K562 (cell line): ENCODE measurements around the gene RASGRP1. TPM values are rescaled to one million over a fixed set of nuclear protein-coding genes. Genes with fewer than 3 reads are reported as not detected.

Experiments
- ATAC-seq: fragments of 200-7000 bp; cut with Tn5 transposase; 3 replicates; pipeline ENCODE4 v1.9.1; 2020; ENCODE audit warnings: moderate library complexity
- BruUV-seq: library from RNA; stranded (reverse); fragments of 400-500 nt; replicated peaks from 2 replicates; lab custom pipeline; 2021; lab: Mats Ljungman, UMichigan
- CTCF ChIA-PET: fragments of 300-600 bp; formaldehyde crosslinking; extraction: SDS; loops from one replicate; lab custom pipeline; 2021; ENCODE audit warnings: low intra/inter-chr PET ratio; lab: Yijun Ruan, JAX
- POLR2A ChIA-PET: fragments of 300-600, 350-650 bp; sonication (Branson Sonifier 250); formaldehyde crosslinking; extraction: SDS; loops from one replicate; lab custom pipeline; 2021; ENCODE audit warnings: antibody characterized with exemption, inconsistent platforms; lab: Yijun Ruan, JAX
- DNase-seq, 4 experiments: peaks; one replicate each; pipeline versions ENCODE4 v3.0.0 to v3.0.0-alpha.2; 2011 to 2018; ENCODE audit warnings: low spot score in 3 of 4, mixed read lengths in 3 of 4; ENCODE audit errors: extremely low read depth in 1 of 4
- FAIRE-seq: peaks from 2 replicates; lab custom pipeline; 2011; peaks lifted over from hg19 to GRCh38; lab: Jason Lieb, UNC
- H2AFZ ChIP-seq: 2 replicates; pipeline ENCODE4 v1.6.0; 2011; ENCODE audit warnings: low read depth, low read length, control low read depth, inconsistent platforms
- H3K27ac ChIP-seq: fragments of 200-600 bp; 3 replicates; pipeline ENCODE4 v1.8.0; 2011; ENCODE audit warnings: low read depth, mild to moderate bottlenecking, control low read depth, inconsistent platforms, low read length, moderate library complexity, mixed read lengths; ENCODE audit errors: extremely low read depth
- H3K27me3 ChIP-seq, 2 experiments: fragments of 300-600 bp in 1 of 2; 2 replicates in 1 of 2; 3 replicates in 1 of 2; pipeline versions ENCODE4 v1.6.0 to v1.8.0; 2011; ENCODE audit warnings: inconsistent platforms in 2 of 2, low read length in 2 of 2, mild to moderate bottlenecking in 1 of 2, mixed read lengths in 1 of 2, moderate library complexity in 1 of 2; ENCODE audit not compliant: control insufficient read depth in 2 of 2, insufficient read depth in 2 of 2
- H3K36me3 ChIP-seq: fragments of 300-600 bp; 3 replicates; pipeline ENCODE4 v1.8.0; 2011; ENCODE audit warnings: mild to moderate bottlenecking, low read length, inconsistent platforms; ENCODE audit not compliant: control insufficient read depth, insufficient read depth
- H3K4me1 ChIP-seq, 2 experiments: fragments of 200-600 bp in 1 of 2; replicated peaks in 1 of 2; 2 replicates in 1 of 2; 3 replicates in 1 of 2; pipeline versions ENCODE4 v1.5.1 to v1.8.0; 2011; ENCODE audit warnings: inconsistent platforms in 2 of 2, low read length in 2 of 2, mild to moderate bottlenecking in 1 of 2, mixed read lengths in 1 of 2, moderate library complexity in 1 of 2; ENCODE audit not compliant: control insufficient read depth in 2 of 2, insufficient read depth in 2 of 2
- H3K4me2 ChIP-seq: 2 replicates; pipeline ENCODE4 v1.6.1; 2011; ENCODE audit warnings: low read length, control low read depth, inconsistent platforms, mixed read lengths; ENCODE audit not compliant: insufficient read depth
- H3K4me3 ChIP-seq: fragments of 200-600 bp; sonication (generic), shearing (Covaris generic); 2 replicates; pipeline ENCODE4 v1.5.1; 2016; ENCODE audit warnings: control low read depth, inconsistent platforms
- H3K79me2 ChIP-seq: fragments of 200-600 bp; 3 replicates; pipeline ENCODE4 v1.8.0; 2011; ENCODE audit warnings: low read length, inconsistent platforms; ENCODE audit not compliant: control insufficient read depth, insufficient read depth
- H3K9ac ChIP-seq, 2 experiments: 2 replicates each; pipeline versions ENCODE4 v1.6.0 to v1.6.1; 2011; ENCODE audit warnings: low read depth in 2 of 2, low read length in 2 of 2, control low read depth in 1 of 2, inconsistent platforms in 1 of 2, mild to moderate bottlenecking in 1 of 2, mixed read lengths in 1 of 2; ENCODE audit not compliant: insufficient read depth in 1 of 2
- H3K9me1 ChIP-seq: one replicate; pipeline ENCODE4 v1.6.0; 2011; ENCODE audit warnings: inconsistent platforms, mild to moderate bottlenecking, low read length, moderate library complexity; ENCODE audit not compliant: control insufficient read depth, insufficient read depth
- H3K9me3 ChIP-seq: replicated peaks from 2 replicates; pipeline ENCODE4 v1.5.1; 2011; ENCODE audit warnings: low read depth, low read length, inconsistent platforms; ENCODE audit not compliant: control insufficient read depth, insufficient read depth
- H4K20me1 ChIP-seq: replicated peaks from 2 replicates; pipeline ENCODE4 v1.6.1; 2011; ENCODE audit warnings: low read length, inconsistent platforms, mixed read lengths; ENCODE audit not compliant: control insufficient read depth, insufficient read depth
- BRF1 ChIP-seq: IDR thresholded peaks from 3 replicates; pipeline ENCODE4 v1.6.1; 2011; ENCODE audit warnings: borderline replicate concordance, mild to moderate bottlenecking; ENCODE audit not compliant: insufficient read length; ENCODE audit errors: extremely low read depth
- CBX3 ChIP-seq, 2 experiments: IDR thresholded peaks; 1 replicate in 1 of 2; 2 replicates in 1 of 2; pipeline ENCODE4 v1.6.1; 2012; ENCODE audit warnings: inconsistent platforms in 2 of 2, low read length in 2 of 2, borderline replicate concordance in 1 of 2, control low read depth in 1 of 2
- GTF2B ChIP-seq: IDR thresholded peaks from 2 replicates; pipeline ENCODE4 v1.6.1; 2011; ENCODE audit not compliant: insufficient read length; ENCODE audit errors: extremely low read depth
- MAFF ChIP-seq: IDR thresholded peaks from 2 replicates; pipeline ENCODE4 v1.6.1; 2012; ENCODE audit warnings: low read length, improper control_type of control experiment
- MED1 ChIP-seq: sonication (generic); formaldehyde crosslinking; IDR thresholded peaks from 2 replicates; pipeline ENCODE4 v1.8.1; 2023; ENCODE audit warnings: missing genetic modification reagents, borderline replicate concordance
- NCOA2 ChIP-seq, 2 experiments: fragments of 450-650 bp; IDR thresholded peaks; 2 replicates each; pipeline ENCODE4 v1.6.1; 2018; ENCODE audit warnings: mild to moderate bottlenecking in 2 of 2, moderate library complexity in 1 of 2; ENCODE audit not compliant: partially characterized antibody in 2 of 2
- RBM15 ChIP-seq: fragments of 200-400 bp; formaldehyde crosslinking; IDR thresholded peaks from 2 replicates; pipeline ENCODE4 v1.6.1; 2018; ENCODE audit warnings: mild to moderate bottlenecking, low read length, moderate library complexity; ENCODE audit not compliant: insufficient read depth
- WGBS: fragments of 100-300 bp; shearing (Covaris generic); methylation state at CpG from one replicate; pipeline ENCODE4 v1.1.6; 2016; ENCODE audit warnings: low coverage, mixed read lengths; ENCODE audit not compliant: insufficient coverage; ENCODE audit errors: missing lambda C conversion rate; 5-methylcytosine and 5-hydroxymethylcytosine counted together
- in situ Hi-C: fragments of 300-500 bp; cut with MboI; formaldehyde crosslinking; loops from 4 replicates; pipeline ENCODE4 v1.15.0; 2018; ENCODE audit warnings: inconsistent platforms, mixed read lengths
- intact Hi-C: fragments of 100-400 bp; cut with micrococcal nuclease; formaldehyde crosslinking; loops from 2 replicates; pipeline ENCODE4 v1.14.2; 2022
- polyA plus RNA-seq, 8 experiments: library from polyadenylated mRNA; depleted of rRNA in 4 of 8; stranded (reverse) in 5 of 8; unstranded in 3 of 8; fragments of >200 nt; fragmentation: Nextera tagmentation in 2 of 8; fragmentation: Illumina TruSeq in 1 of 8; extraction: Ambion mirVana in 2 of 8; extraction: Trizol in 1 of 8; gene quantifications; 2 replicates each; pipeline versions ENCODE4 v1.2.1 to v1.2.3, GENCODE V29; 2011 to 2014; ENCODE audit warnings: inconsistent platforms in 1 of 8, missing spikeins in 1 of 8
- total RNA-seq, 7 experiments: library from RNA; depleted of rRNA in 6 of 7; stranded (reverse); fragments of >200 nt in 6 of 7; fragmentation: Illumina TruSeq in 2 of 7; extraction: Trizol in 2 of 7; gene quantifications; 2 replicates each; pipeline versions ENCODE4 v1.2.1 to v1.2.3, GENCODE V29; 2011 to 2021; ENCODE audit warnings: low replicate concordance in 1 of 7

Gene RASGRP1
- total and polyA plus RNA-seq, 9 of the 15 experiments (the other 6 are each of a cell fraction or from before 2014, with no cell fraction given) = 0.14 to 0.72 (median 0.31) TPM

- H3K4me3 ChIP-seq = no peak overlapping the region
- POLR2A ChIA-PET = interaction anchor here (1.0 to 1.6 kb wide), 3 partner anchors 8 to 20 kb away, joined by 3 to 5 read pairs (median 3); no protein-coding TSS in a partner anchor
- no TSS peak for BruUV-seq
- DNase-seq (no peak), ATAC-seq (no peak), FAIRE-seq (no peak)
- intact Hi-C loops = loop anchor here (10.0 kb wide), 1 partner anchor 87 kb away; the partner anchor contains the start of gene RASGRP1
- H3K27ac ChIP-seq = no peak overlapping the region
- H3K4me2 ChIP-seq = no peak overlapping the region
- no peak overlapping the region for H2AFZ ChIP-seq
- H3K9ac ChIP-seq = no peak overlapping the region
- H4K20me1 ChIP-seq = no peaks in the 10 kb centered on the region
- WGBS = 82% methylated on average over 4 of the region's 4 CpGs
- in situ Hi-C loops = loop anchor here (10.0 kb wide), 1 partner anchor 217 kb away; no protein-coding TSS in a partner anchor
- no peaks in the 10 kb centered on the region for H3K4me1 ChIP-seq
- H3K36me3 ChIP-seq = peaks cover 75% of the 10 kb centered on the region
- no peaks in the 10 kb centered on the region for H3K9me3 ChIP-seq
- CTCF ChIA-PET = no interaction called here
- TF ChIP-seq NCOA2 (IDR thresholded peaks at IDR 0.05; ENCODE audit: partially characterized antibody in 2 of 2) (no peak), CBX3 (IDR thresholded peaks at IDR 0.05; ENCODE audit: borderline replicate concordance in 1 of 2, low read length in 2 of 2) (no peak), GTF2B (no peak), MAFF (no peak), MED1 (CRISPR knock-in tag) (no peak), BRF1 (no peak), RBM15 (no peak)
- no peaks in the 10 kb centered on the region for H3K27me3 ChIP-seq
- H3K9me1 ChIP-seq = no peaks in the 10 kb centered on the region
- H3K79me2 ChIP-seq = no peaks in the 10 kb centered on the region
Observed at GRCh38 chr15:38477637-38478036, 87.0 kb downstream of the RASGRP1 start.
